ENCODE measurements around the gene ZNF195. TPM values are rescaled to one million over a fixed set of nuclear protein-coding genes. Genes with fewer than 3 reads are reported as not detected.

Gene ZNF195
- total and polyA plus RNA-seq, 12 donors: 6.4 to 14.2 (median 11.1) TPM

DNA sequence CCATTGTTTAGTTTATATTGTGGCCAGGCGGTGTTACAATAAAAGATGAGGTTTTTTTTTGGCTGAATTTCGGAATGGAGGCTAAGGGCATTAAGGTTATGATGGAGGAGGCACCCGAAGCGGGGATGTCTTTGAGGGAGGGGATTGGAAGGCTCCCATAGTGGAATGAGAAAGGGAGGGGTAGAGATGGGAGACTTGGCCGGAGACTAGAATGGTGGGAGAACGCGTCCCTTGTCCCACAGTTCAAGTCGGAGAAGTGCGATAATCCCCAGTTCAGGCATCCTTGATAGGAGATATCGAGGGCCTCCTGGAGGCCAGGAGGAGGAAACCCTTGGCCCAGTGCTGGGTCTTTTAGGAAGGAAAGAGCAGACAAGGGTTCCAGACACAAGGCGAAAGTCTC lies 21.6 kb downstream of the ZNF195 start:
- 90 to 99% methylated on average over 11 of the region's 11 CpGs for WGBS, 2 donors
- ATAC-seq (no peak), DNase-seq (no peak)
- no peak for TF ChIP-seq CTCF (IDR thresholded peaks at IDR 0.05)
- Histone ChIP-seq H3K4me3 (no peak overlapping the region), H3K36me3 (peaks cover 15 to 50% (median 35%) of the 10 kb centered on the region in 9 donors), H3K4me1 (no peaks in the 10 kb centered on the region), H3K27ac (no peak overlapping the region), H3K9me3 (peaks cover 4 to 100% (median 55%) of the 10 kb centered on the region in 11 donors), H3K27me3 (no peaks in the 10 kb centered on the region)
- intact Hi-C loops (cut with DNase I): no loop called here

- DNase-seq: no peak
- H3K27ac ChIP-seq: no peak overlapping the region
- no peaks in the 10 kb centered on the region for H3K27me3 ChIP-seq
- no peaks in the 10 kb centered on the region for H3K4me1 ChIP-seq
- H3K36me3 ChIP-seq: peaks cover 15 to 45% (median 31%) of the 10 kb centered on the region in 9 donors
- H3K4me3 ChIP-seq: no peak overlapping the region
- intact Hi-C loops (cut with DNase I): no loop called here
- peaks cover 4 to 100% (median 50%) of the 10 kb centered on the region in 11 donors for H3K9me3 ChIP-seq
- no peak for TF ChIP-seq CTCF (IDR thresholded peaks at IDR 0.05)
- ATAC-seq: no peak
- WGBS, 2 donors: 96 to 98% methylated on average over 10 of the region's 10 CpGs
Observed at GRCh38 chr11:3356858-3357257, 22.1 kb downstream of the ZNF195 start.

GRCh38 chr11:3353066-3353465 lies 25.9 kb downstream of the ZNF195 start:
- no peak for TF ChIP-seq CTCF (IDR thresholded peaks at IDR 0.05)
- DNase-seq (no peak), ATAC-seq (no peak)
- Histone ChIP-seq H3K36me3 (peaks cover 0 to 7% (median 0%) of the 10 kb centered on the region in 9 donors), H3K4me1 (no peaks in the 10 kb centered on the region), H3K9me3 (peaks cover 0 to 77% (median 15%) of the 10 kb centered on the region in 11 donors), H3K4me3 (no peak overlapping the region), H3K27me3 (no peaks in the 10 kb centered on the region), H3K27ac (no peak overlapping the region)
- intact Hi-C loops (cut with DNase I): no loop called here
- WGBS, 2 donors: 90 to 94% methylated on average over 5 of the region's 5 CpGs

DNA sequence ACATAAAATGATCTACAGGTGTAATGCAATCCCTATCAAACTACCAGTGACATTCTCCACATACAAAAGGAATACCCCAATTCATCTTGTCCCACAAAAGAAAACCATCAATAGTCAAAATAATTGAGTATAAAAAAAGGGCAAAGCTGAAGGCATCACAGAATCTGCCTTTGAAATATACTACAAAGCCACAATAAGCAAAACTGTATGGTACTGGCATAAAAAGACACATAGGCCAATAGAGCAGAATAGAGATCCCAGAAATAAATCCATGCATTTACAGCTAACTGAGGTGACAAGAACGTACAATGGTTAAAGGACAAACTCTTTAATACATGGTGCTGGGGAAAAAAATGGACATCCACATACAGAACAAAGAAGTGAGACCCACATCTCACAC lies 31.8 kb downstream of the ZNF195 start:
- 85 to 92% methylated on average over 1 of the region's 1 CpG for WGBS, 2 donors
- no peak overlapping the region for H3K4me3 ChIP-seq

More for the DNA sequence above, 31.8 kb downstream of the ZNF195 start:
- ATAC-seq (no peak), DNase-seq (no peak)
- peaks cover 0 to 34% (median 7%) of the 10 kb centered on the region in 11 donors for H3K9me3 ChIP-seq
- peaks cover 0 to 19% (median 5%) of the 10 kb centered on the region in 7 donors for H3K27me3 ChIP-seq
- no peak for TF ChIP-seq CTCF (IDR thresholded peaks at IDR 0.05)
- H3K4me1 ChIP-seq: no peaks in the 10 kb centered on the region
- H3K36me3 ChIP-seq: no peaks in the 10 kb centered on the region
- no peak overlapping the region for H3K27ac ChIP-seq
- intact Hi-C loops (cut with DNase I): loop anchor here in 5 of 10 donors (5.0 to 10.0 kb wide), 2 partner anchors 58 to 60 kb away; no protein-coding TSS in a partner anchor
